GM12878 (cell line): Measurements from ENCODE around the gene CFDP1. TPM values are rescaled to one million over a fixed set of nuclear protein-coding genes. Genes with fewer than 3 reads are reported as not detected.
A peak's percentile ranks its signal among the peaks of the same experiment; 100 is the strongest.

Source experiments
- ASH2L ChIP-seq: fragments of 300-600, 200-600 bp; sonication (generic); IDR thresholded peaks from 2 replicates; pipeline ENCODE4 v1.6.1; 2017; ENCODE audit warnings: low read depth, mild to moderate bottlenecking, borderline replicate concordance
- BCL11A ChIP-seq: IDR thresholded peaks from 2 replicates; pipeline ENCODE4 v1.6.1; 2011; ENCODE audit warnings: low read depth, low read length
- CEBPZ ChIP-seq: fragments of 150-350 bp; IDR thresholded peaks from 2 replicates; pipeline ENCODE4 v1.6.1; 2016; ENCODE audit warnings: low read depth, low read length
- CHD1 ChIP-seq: IDR thresholded peaks from 2 replicates; pipeline ENCODE4 v1.6.1; 2012; ENCODE audit warnings: low read depth, low read length, improper control_type of control experiment
- CTCF ChIP-seq, 3 experiments: IDR thresholded peaks in 2 of 3; conservative IDR thresholded peaks in 1 of 3; 2 replicates each; pipeline ENCODE4 v1.5.1; 2011; ENCODE audit warnings: low read depth in 3 of 3, low read length in 3 of 3, mild to moderate bottlenecking in 3 of 3, control low read depth in 2 of 3, moderate library complexity in 2 of 3, inconsistent platforms in 1 of 3, mixed read lengths in 1 of 3; ENCODE audit not compliant: control insufficient read depth in 2 of 3, insufficient read depth in 1 of 3; ENCODE audit errors: extremely low read depth in 1 of 3
- E2F4 ChIP-seq: IDR thresholded peaks from 2 replicates; pipeline ENCODE4 v1.6.1; 2012; ENCODE audit warnings: low read depth, low read length, improper control_type of control experiment
- ELK1 ChIP-seq: IDR thresholded peaks from 2 replicates; pipeline ENCODE4 v1.6.1; 2012; ENCODE audit warnings: low read depth, low read length, improper control_type of control experiment
- FOS ChIP-seq: IDR thresholded peaks from 3 replicates; pipeline ENCODE4 v1.6.1; 2011; ENCODE audit warnings: borderline replicate concordance; ENCODE audit not compliant: insufficient read length; ENCODE audit errors: extremely low read depth
- GATAD2B ChIP-seq: fragments of 450-650 bp; conservative IDR thresholded peaks from 2 replicates; pipeline ENCODE4 v1.6.1; 2017; ENCODE audit warnings: low read depth, mild to moderate bottlenecking, moderate library complexity
- HDGF ChIP-seq: fragments of 450-650 bp; IDR thresholded peaks from 2 replicates; pipeline ENCODE4 v1.6.1; 2016; ENCODE audit warnings: antibody characterized with exemption
- IRF4 ChIP-seq: IDR thresholded peaks from 2 replicates; pipeline ENCODE4 v1.6.1; 2011; ENCODE audit warnings: low read depth, low read length
- LARP7 ChIP-seq: fragments of 450-650 bp; IDR thresholded peaks from 2 replicates; pipeline ENCODE4 v1.6.1; 2017; ENCODE audit warnings: mild to moderate bottlenecking
- MLLT1 ChIP-seq: fragments of 450-650 bp; IDR thresholded peaks from 2 replicates; pipeline ENCODE4 v1.6.1; 2016; ENCODE audit warnings: mild to moderate bottlenecking
- MTA3 ChIP-seq: IDR thresholded peaks from 2 replicates; pipeline ENCODE4 v1.6.1; 2012; ENCODE audit warnings: low read length, inconsistent platforms, borderline replicate concordance
- NR2C1 ChIP-seq: fragments of 450-650 bp; IDR thresholded peaks from 2 replicates; pipeline ENCODE4 v1.6.1; 2017; ENCODE audit warnings: antibody characterized with exemption, mild to moderate bottlenecking, moderate library complexity
- RCOR1 ChIP-seq: conservative IDR thresholded peaks from 2 replicates; pipeline ENCODE4 v1.6.1; 2012; ENCODE audit warnings: low read depth, low read length, improper control_type of control experiment
- SMC3 ChIP-seq: IDR thresholded peaks from 2 replicates; pipeline ENCODE4 v1.6.1; 2011; ENCODE audit warnings: low read length, improper control_type of control experiment, borderline replicate concordance
- TAF1 ChIP-seq: IDR thresholded peaks from 2 replicates; pipeline ENCODE4 v1.6.1; 2011; ENCODE audit warnings: mild to moderate bottlenecking, low read depth, low read length, borderline replicate concordance
- ZNF207 ChIP-seq: fragments of 450-650 bp; IDR thresholded peaks from 2 replicates; pipeline ENCODE4 v1.6.1; 2014; ENCODE audit warnings: antibody characterized with exemption, mild to moderate bottlenecking, borderline replicate concordance
- polyA plus RNA-seq, 11 experiments: library from polyadenylated mRNA; depleted of rRNA in 4 of 11; unstranded in 6 of 11; stranded (reverse) in 5 of 11; fragments of >200 nt; fragmentation: Nextera tagmentation in 4 of 11; fragmentation: Illumina TruSeq in 1 of 11; extraction: Ambion mirVana in 4 of 11; extraction: Trizol in 1 of 11; gene quantifications; 1 replicate in 1 of 11; 2 replicates in 10 of 11; pipeline versions ENCODE4 v1.2.1 to v1.2.3, GENCODE V29; 2011 to 2016; ENCODE audit warnings: inconsistent platforms in 2 of 11, missing spikeins in 2 of 11, low read depth in 1 of 11
- total RNA-seq, 4 experiments: library from RNA; depleted of rRNA in 3 of 4; stranded (reverse); fragments of >200 nt in 3 of 4; fragmentation: Illumina TruSeq in 1 of 4; extraction: Trizol in 1 of 4; gene quantifications; 2 replicates each; pipeline versions ENCODE4 v1.2.1 to v1.2.3, GENCODE V29; 2013 to 2021

CFDP1 gene
- total and polyA plus RNA-seq, 10 of the 15 experiments (the other 5 are each of a cell fraction or from before 2014, with no cell fraction given), result 22.3 to 64.8 (median 36.7) TPM

GRCh38 chr16:75464122-75464918 is 31.0 kb upstream of the CFDP1 start, which contains the start of gene TMEM170A (continued):
- TF ChIP-seq CEBPZ (no peak), GATAD2B (peak; percentile 89), CTCF (IDR thresholded peaks at IDR 0.05 in 2 of 3, conservative IDR thresholded peaks at IDR 0.05 in 1 of 3; ENCODE audit: control insufficient read depth in 2 of 3, extremely low read depth in 1 of 3, insufficient read depth in 1 of 3, low read depth in 3 of 3, low read length in 3 of 3) (peak; percentile 100; a peak in 5 of 6 replicates), NR2C1 (peak; percentile 50; the same call in 1 of the 2 replicates), ELK1 (no peak), E2F4 (peak; percentile 59; the same call in 1 of the 2 replicates), ASH2L (0 out of 2 replicates have a peak, but pooled peaks have one; percentile 6), CHD1 (peak; percentile 80; the same call in 1 of the 2 replicates), HDGF (peak; percentile 94), LARP7 (peak; percentile 99), MTA3 (no peak), MLLT1 (no peak), RCOR1 (peak; percentile 84; the same call in 1 of the 2 replicates), IRF4 (no peak), TAF1 (peak; percentile 5; the same call in 1 of the 2 replicates), BCL11A (0 out of 2 replicates have a peak, but pooled peaks have one; percentile 14), SMC3 (peak; percentile 76), ZNF207 (peak; percentile 83; the same call in 1 of the 2 replicates), FOS (peak; percentile 22)
